ENCODE data around the gene TMPRSS4. TPM values are rescaled to one million over a fixed set of nuclear protein-coding genes. Genes with fewer than 3 reads are reported as not detected.

Gene TMPRSS4
- total RNA-seq, 1 experiment from 2014 or later, result not detected

GRCh38 chr11:118074785-118075184, 2.1 kb upstream of the TMPRSS4 start:
- no peak for DNase-seq (ENCODE audit: extremely low read depth, low read depth)

- no peak for DNase-seq (ENCODE audit: extremely low read depth, low read depth)
These were observed 2.1 kb downstream of the TMPRSS4 start for GRCh38 chr11:118078911-118079411.

DNA sequence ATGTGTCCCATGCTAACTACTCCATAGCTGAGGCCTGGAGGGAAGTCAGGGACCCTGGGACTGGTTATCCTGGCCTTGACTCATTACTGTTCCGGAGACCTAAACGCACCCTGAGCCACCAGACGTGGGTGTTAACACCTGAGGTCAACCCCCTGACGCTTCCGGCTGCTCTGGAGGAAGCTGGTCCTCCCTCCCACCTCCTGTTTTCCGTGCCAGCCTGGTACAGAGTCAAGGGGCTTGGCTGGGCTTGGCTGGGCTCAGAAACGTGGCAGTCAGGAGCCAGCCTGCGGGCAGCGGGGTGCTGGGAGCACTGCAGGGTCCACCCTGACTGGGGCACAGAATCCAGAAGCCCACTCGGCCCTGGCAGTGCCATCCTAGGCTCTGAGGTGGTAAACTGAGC, 2.6 kb downstream of the TMPRSS4 start:
- no peak for DNase-seq (ENCODE audit: extremely low read depth, low read depth)

GRCh38 chr11:118080296-118080695, 3.4 kb downstream of the TMPRSS4 start:
- DNase-seq (ENCODE audit: extremely low read depth, low read depth), result no peak

- DNase-seq (ENCODE audit: extremely low read depth, low read depth), result no peak
These were observed 4.5 kb downstream of the TMPRSS4 start for GRCh38 chr11:118081241-118081958.

DNA sequence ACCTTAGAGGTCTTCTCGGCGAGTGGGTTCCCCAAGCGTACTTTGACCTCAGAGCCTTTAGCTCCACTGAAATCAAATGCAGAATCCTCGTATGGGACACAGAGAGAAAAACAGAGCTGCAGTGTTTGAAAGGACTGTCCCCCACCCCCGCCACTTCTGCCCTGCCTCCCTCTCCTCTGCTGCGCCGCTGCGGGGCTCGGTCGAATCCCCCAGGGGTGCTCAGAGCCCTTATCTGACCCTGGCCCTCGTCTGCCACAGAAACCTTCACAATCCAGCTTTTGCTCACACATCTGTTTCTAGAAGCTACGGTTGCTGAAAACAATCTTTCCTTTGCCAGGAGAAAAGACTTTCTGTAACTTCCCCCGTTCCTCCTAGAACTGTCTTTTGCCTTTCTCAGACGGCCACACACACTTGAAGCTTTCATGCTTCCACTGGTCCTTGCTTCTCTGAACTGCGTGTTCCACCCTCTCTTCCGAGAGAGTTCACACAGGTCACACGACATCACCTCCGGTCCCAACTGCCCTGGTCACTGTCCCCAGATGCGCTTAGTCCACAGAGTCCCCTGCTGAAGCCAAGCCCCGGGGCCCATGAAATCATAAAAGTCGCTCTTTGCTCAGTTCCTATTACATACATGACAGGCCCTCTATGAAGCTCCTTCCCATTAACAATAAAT, 6.1 kb downstream of the TMPRSS4 start:
- no peak for DNase-seq (ENCODE audit: extremely low read depth, low read depth)

DNA sequence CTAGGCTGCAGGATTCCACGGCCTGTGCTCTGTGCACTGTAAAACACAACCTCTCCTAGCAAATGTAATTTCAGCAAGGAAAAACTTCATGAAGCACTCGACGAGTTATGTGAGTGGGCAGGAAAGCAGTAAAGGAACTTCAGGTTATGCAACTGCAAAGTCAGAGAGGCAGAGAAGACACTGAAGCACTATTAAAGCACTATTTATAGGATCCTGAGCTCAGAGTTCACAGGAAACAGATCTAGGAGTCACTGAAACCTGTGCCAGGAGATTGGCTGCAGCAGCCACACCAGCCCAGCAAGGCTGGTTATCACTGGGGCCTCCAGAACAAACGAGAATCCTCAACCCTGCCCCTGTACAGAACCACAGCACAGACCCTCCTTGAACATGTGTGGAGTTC, 7.4 kb downstream of the TMPRSS4 start:
- no peak for DNase-seq (ENCODE audit: extremely low read depth, low read depth)

- no peak for DNase-seq (ENCODE audit: extremely low read depth, low read depth)
These were observed 7.8 kb downstream of the TMPRSS4 start for GRCh38 chr11:118084656-118085055.

DNA sequence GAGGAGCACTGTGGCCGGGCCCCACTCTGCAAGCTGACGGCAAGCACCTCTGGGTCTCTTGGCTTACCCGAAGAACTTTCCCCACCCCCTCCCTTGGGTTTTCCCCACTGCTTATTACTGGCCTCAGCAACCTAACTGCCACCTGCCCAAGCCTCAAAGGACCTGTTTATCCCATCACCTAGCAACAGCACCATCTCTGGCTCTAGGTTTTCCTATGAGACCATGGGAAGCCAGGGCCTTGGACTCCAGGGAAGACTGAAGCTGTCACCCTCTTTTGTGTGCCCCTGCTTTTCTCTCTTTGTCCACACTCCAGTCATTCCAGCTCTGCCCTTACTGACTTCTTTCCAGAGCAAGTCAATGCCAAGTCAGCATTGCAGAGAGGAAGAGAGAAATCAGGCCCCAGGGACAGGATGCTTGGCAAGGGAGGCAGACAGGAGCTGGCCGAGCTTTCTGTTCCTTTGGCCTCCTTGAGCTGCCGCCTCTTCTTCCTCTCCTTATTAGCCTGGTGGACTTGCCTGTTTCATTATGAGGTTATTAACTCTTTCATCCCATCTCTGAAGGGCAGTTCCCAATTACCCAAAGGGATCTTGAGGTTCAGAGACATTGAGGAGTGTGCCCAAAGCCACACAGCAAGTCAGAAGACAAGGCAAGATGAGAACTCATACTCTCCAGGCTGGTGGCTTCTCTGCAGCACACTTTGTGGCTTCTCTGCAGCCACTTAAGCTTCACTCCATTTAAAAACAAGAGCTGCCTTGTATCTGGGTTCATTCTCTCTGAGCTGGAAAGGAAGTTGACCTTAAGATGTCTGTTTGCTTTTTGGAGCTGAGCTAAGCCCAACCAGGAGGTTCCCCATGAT, 10.3 kb downstream of the TMPRSS4 start, which contains the start of gene SMIM35:
Gene SMIM35 (minus strand): TSS at position 51 of the 856 bp plus-strand sequence. CDS start 206 bp downstream, outside the sequence.
- no peak for DNase-seq (ENCODE audit: extremely low read depth, low read depth)

DNA sequence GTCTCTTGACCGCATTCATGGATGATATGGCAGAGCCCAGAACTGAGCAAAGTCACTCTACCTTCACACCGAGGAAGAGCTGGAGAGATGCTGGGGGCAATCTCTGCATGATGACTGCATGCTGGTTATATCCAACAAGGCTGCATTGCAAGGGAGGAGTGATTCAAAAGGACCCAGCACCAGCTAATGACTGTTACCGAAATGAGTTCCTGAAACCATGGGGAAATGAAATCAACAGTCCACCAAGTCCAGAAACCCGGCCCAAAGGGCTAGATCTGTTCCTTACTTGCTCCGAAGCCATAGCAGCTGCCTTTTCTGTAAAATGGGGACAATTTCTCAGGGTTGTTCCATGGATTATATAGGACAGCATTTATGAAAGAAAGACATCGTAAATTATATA, 11.1 kb downstream of the TMPRSS4 start:
- no peak for DNase-seq (ENCODE audit: extremely low read depth, low read depth)

DNA sequence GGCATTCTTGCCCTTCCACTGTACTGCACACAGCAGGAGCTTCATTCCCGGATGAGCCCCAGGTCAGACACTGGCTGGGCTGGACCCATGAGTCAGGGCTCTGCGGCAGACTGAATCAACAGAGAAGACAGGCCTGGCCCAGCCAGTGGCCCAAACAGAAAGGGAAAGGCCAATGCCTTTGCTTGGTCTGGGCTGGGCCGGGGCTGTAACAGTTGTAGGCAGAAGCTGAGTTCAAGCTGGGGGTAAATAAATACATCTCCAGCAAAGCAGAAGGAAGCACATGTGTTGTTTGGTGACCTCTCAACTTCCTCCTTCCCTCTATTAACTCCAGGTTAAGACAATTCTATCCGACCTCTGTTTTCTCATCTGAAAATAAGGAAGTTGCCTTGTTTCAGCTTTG, 11.7 kb downstream of the TMPRSS4 start:
- DNase-seq (ENCODE audit: extremely low read depth, low read depth), result no peak

- DNase-seq (ENCODE audit: extremely low read depth, low read depth), result no peak
These were observed 13.8 kb downstream of the TMPRSS4 start for GRCh38 chr11:118090545-118091162.

DNA sequence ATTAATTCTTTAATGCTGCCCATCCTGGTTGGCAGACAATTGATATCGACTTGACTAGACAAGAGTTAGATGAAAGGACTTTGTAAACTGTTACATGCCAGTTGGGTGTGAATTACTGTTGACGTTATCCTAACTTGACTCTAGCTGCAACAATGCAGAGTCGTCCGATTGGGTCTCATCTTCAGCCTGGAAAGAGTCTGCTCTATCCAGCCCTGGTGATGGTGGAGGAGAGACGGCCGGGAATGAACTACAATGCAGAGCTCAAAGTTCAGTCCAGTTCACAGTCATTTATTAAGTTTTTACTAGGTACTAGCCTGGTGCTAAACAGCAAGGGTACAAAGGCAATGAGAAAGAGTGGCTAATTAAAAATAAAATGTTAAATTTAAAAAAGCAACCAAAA, 14.8 kb downstream of the TMPRSS4 start:
- no peak for DNase-seq (ENCODE audit: extremely low read depth, low read depth)

GRCh38 chr11:118092907-118093571, 16.2 kb downstream of the TMPRSS4 start:
- DNase-seq (ENCODE audit: extremely low read depth, low read depth), result no peak

DNA sequence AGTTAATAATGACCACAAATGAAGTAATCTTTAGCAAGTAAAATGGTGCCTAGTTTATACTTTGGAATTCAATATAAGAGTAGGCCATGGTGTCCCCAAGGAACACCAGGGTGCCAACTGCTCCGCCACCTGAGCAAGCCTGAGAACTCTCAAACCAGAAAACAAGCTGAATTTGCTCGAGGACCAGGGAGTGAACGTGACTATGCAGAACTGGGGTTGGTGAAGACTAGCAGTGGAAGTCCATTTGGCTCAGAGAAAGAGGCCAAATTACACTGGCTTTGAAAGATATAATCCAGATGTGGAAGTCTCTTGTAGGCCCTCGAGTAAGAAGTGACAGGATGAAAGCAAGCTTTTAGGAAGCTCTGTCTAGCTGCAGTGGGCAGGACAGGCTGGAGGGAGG, 18.6 kb downstream of the TMPRSS4 start:
- no peak for DNase-seq (ENCODE audit: extremely low read depth, low read depth)

DNA sequence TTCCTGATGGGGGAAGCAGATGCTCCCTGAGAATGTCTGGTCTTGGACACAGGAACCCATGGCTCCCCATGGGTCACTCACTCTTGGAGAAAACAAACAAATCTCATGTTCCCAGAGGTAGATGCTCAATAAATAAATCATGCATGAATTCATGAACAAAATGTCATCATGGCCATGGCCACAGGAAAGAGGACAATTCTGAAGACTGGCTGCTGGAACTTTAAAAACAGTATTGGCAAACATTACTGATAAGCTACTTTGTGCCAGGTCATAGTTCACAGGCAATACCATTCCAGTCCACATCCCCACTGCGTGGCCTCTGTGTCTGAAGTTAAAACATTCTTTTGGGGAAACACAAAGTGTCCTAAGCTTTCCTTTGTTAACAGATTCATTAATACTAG, 19.1 kb downstream of the TMPRSS4 start:
- DNase-seq (ENCODE audit: extremely low read depth, low read depth), result no peak

- DNase-seq (ENCODE audit: extremely low read depth, low read depth), result no peak
These were observed 22.3 kb downstream of the TMPRSS4 start for GRCh38 chr11:118098996-118099837.

- DNase-seq (ENCODE audit: extremely low read depth, low read depth), result no peak
These were observed 23.1 kb downstream of the TMPRSS4 start for GRCh38 chr11:118099838-118100556.
